ENCODE data around the gene HOXB5.

Gene HOXB5

GRCh38 chr17:48571826-48572417 lies 21.7 kb downstream of the HOXB5 start:
- no peak for DNase-seq (ENCODE audit: low spot score)

GRCh38 chr17:48571024-48571818 lies 22.4 kb downstream of the HOXB5 start:
- no peak for DNase-seq (ENCODE audit: low spot score)

- DNase-seq (ENCODE audit: low spot score) = no peak
These were observed 23.1 kb downstream of the HOXB5 start for GRCh38 chr17:48570325-48571023.

GRCh38 chr17:48569674-48570324 lies 23.8 kb downstream of the HOXB5 start:
- no peak for DNase-seq (ENCODE audit: low spot score)

- DNase-seq (ENCODE audit: low spot score) = no peak
These were observed 24.4 kb downstream of the HOXB5 start for GRCh38 chr17:48569240-48569582.

- DNase-seq (ENCODE audit: low spot score) = no peak
These were observed 24.9 kb downstream of the HOXB5 start for GRCh38 chr17:48568499-48569239.

GRCh38 chr17:48567646-48568354 lies 25.8 kb downstream of the HOXB5 start:
- DNase-seq (ENCODE audit: low spot score) = no peak

- DNase-seq (ENCODE audit: low spot score) = no peak
These were observed 26.4 kb downstream of the HOXB5 start for GRCh38 chr17:48567209-48567608.

- DNase-seq (ENCODE audit: low spot score) = no peak
These were observed 26.9 kb downstream of the HOXB5 start for GRCh38 chr17:48566717-48567116.

- no peak for DNase-seq (ENCODE audit: low spot score)
These were observed 27.5 kb downstream of the HOXB5 start for GRCh38 chr17:48565925-48566710.

- DNase-seq (ENCODE audit: low spot score) = no peak
These were observed 28.5 kb downstream of the HOXB5 start for GRCh38 chr17:48565022-48565554.

- no peak for DNase-seq (ENCODE audit: low spot score)
These were observed 29.2 kb downstream of the HOXB5 start for GRCh38 chr17:48564188-48565021.

GRCh38 chr17:48563867-48564187 lies 29.8 kb downstream of the HOXB5 start:
- no peak for DNase-seq (ENCODE audit: low spot score)

- no peak for DNase-seq (ENCODE audit: low spot score)
These were observed 30.2 kb downstream of the HOXB5 start for GRCh38 chr17:48563385-48563838.

- no peak for DNase-seq (ENCODE audit: low spot score)
These were observed 30.6 kb downstream of the HOXB5 start for GRCh38 chr17:48562934-48563333.

GRCh38 chr17:48561884-48562810 lies 31.4 kb downstream of the HOXB5 start:
- DNase-seq (ENCODE audit: low spot score) = no peak

GRCh38 chr17:48559840-48560817 lies 33.5 kb downstream of the HOXB5 start:
- no peak for DNase-seq (ENCODE audit: low spot score)
